ENCODE results near the gene THAP2. TPM values are rescaled to one million over a fixed set of nuclear protein-coding genes. Genes with fewer than 3 reads are reported as not detected.
A peak's percentile ranks its signal among the peaks of the same experiment; 100 is the strongest.

THAP2 gene
- total RNA-seq = 1 to 10 TPM; 4.3 to 6.0 TPM
- 1 to 10 TPM in 1 of 2 donors, under 1 TPM in 1; 1.00 to 1.5 TPM for polyA plus RNA-seq
- long read RNA-seq, donor 1, full-length matches to known transcripts = 3 of 12 reads
- long read RNA-seq, donor 1, partial matches to known transcripts = 0 of 12 reads
- long read RNA-seq, donor 1, other reads (novel, unspliced or antisense) = 9 of 12 reads
- long read RNA-seq, donor 2, full-length matches to known transcripts = 1 of 1 reads
- long read RNA-seq, donor 2, partial matches to known transcripts = 0 of 1 reads
- long read RNA-seq, donor 2, other reads (novel, unspliced or antisense) = 0 of 1 reads

DNA sequence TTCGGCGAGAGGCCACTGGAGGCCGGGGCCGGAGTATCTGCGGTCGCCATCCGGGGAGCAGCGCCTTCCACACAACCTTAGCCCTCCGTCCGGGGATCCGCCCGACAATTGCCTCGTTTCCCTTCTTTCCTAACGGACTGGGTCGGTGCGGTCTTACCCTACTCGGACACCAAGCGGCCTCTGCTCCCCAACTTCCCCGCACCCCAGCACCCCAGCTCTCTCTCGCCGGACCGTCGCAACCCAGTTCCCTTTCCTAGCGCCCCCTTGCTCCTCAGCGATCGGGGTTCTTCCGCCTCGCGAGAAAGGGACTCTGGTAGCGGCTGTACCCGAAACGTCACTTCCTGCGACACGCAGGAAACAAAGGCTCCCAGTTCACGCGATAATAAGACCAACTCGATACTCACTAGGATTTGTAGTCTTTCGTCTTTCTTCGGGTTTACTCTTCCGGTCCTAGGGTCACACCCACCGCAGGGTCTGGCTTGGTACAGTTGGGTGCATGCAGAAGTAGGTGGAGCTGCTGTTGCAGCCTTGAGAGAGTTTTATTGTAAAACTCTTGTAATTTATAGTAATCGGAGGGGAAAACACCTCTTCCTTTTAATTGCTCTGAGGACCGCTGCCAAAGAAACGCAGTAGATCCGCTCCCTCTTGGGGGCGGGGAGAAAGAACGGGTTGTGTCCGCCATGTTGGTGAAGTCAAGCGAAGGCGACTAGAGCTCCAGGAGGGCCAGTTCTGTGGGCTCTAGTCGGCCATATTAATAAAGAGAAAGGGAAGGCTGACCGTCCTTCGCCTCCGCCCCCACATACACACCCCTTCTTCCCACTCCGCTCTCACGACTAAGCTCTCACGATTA lies at the start of gene THAP2, which contains the start of gene ZFC3H1:
Gene THAP2 (plus strand): TSS at position 741 of the 850 bp plus-strand sequence. CDS start 209 bp downstream, outside the sequence.
Gene ZFC3H1 (minus strand): TSS at position 288 of the 850 bp plus-strand sequence. CDS start 238 bp downstream, at position 50.
- peak; percentile 97 for ATAC-seq (ENCODE audit: low FRiP score)

DNA sequence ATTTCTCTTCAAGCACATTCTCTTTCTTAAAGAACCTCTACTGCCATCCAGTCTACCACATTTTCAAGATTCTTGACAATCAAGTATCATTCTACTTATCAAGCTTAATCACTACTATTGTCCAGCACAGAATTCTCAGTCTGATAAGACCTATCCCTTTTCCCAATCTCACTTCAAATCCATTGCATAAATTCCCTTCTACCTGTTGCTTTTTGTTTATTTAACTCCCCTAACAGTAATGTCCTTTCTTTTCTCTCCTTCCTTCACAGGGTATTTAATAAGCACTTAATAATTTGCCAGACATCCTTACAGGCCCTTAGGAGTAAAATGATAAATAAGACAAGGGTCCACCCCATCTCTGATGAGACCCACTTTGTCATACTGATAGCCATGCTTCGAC lies 42.2 kb upstream of the THAP2 start:
- no peaks in the 10 kb centered on the region for H3K4me1 ChIP-seq (ENCODE audit: control insufficient read depth in 1 of 2, insufficient read depth in 2 of 2, low read length in 2 of 2)
- 98 to 100% methylated on average over 1 of the region's 1 CpG for WGBS, 2 donors
- no peak overlapping the region for H3K27ac ChIP-seq (ENCODE audit: low read depth in 1 of 2, low read length in 2 of 2)
- peaks cover 0 to 3% of the 10 kb centered on the region in 2 donors for H3K36me3 ChIP-seq (ENCODE audit: control insufficient read depth in 1 of 2, insufficient read depth in 2 of 2, low read length in 1 of 2)
- no peaks in the 10 kb centered on the region for H3K27me3 ChIP-seq (ENCODE audit: control insufficient read depth in 1 of 2, insufficient read depth in 2 of 2, low read length in 1 of 2)
- intact Hi-C loops (cut with DNase I) = no loop called here
- no peak overlapping the region for H3K4me3 ChIP-seq (ENCODE audit: low read length in 2 of 2)
- no peak for DNase-seq
- ATAC-seq (ENCODE audit: low FRiP score) = no peak
- H3K9me3 ChIP-seq (ENCODE audit: control insufficient read depth, low read length) = no peaks in the 10 kb centered on the region

More for the DNA sequence above, at the start of gene THAP2, which contains the start of gene ZFC3H1:
- peak within 1 kb of the TSS; percentile 78 to 84 for H3K4me3 ChIP-seq (ENCODE audit: low read length in 2 of 2)
- no peaks in the 10 kb centered on the region for H3K4me1 ChIP-seq (ENCODE audit: control insufficient read depth in 1 of 2, insufficient read depth in 2 of 2, low read length in 2 of 2)
- no peaks in the 10 kb centered on the region for H3K9me3 ChIP-seq (ENCODE audit: control insufficient read depth, low read length)
- peak; percentile 95 to 96 for DNase-seq
- peak within 1 kb of the TSS; percentile 95 to 96 for H3K27ac ChIP-seq (ENCODE audit: low read depth in 1 of 2, low read length in 2 of 2)
- H3K36me3 ChIP-seq (ENCODE audit: control insufficient read depth in 1 of 2, insufficient read depth in 2 of 2, low read length in 1 of 2) = no peaks in the 10 kb centered on the region
- intact Hi-C loops (cut with DNase I) = loop anchor here (1.0 to 10.0 kb wide), 3 partner anchors 21 to 91 kb away; partner anchors contain the start of genes RAB21 (in 1 of the 2) and TMEM19 (in 1 of the 2)
- no peaks in the 10 kb centered on the region for H3K27me3 ChIP-seq (ENCODE audit: control insufficient read depth in 1 of 2, insufficient read depth in 2 of 2, low read length in 1 of 2)
- WGBS, 2 donors = 1% methylated on average over 52 to 57 of the region's 57 CpGs

DNA sequence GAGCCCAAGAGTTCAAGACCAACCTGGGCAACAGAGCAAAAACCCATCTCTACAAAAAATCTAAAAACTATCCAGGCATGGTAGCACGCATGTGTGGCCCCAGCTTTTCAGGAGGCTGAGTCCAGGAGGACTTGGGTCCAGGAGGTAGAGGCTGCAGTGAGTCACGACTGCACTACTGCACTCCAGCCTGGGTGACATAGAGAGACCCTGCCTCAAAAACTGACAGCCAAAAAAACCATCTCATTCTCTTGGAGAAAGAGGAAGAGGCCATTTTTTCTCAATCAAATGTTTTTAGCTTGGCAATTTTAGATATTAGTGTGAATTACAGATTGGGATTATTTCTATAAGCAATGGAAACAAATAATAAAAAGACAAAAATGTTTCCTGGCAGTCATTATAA lies 38.6 kb upstream of the THAP2 start:
- H3K27me3 ChIP-seq (ENCODE audit: control insufficient read depth in 1 of 2, insufficient read depth in 2 of 2, low read length in 1 of 2) = no peaks in the 10 kb centered on the region
- 94 to 95% methylated on average over 2 of the region's 2 CpGs for WGBS, 2 donors
- peaks cover 0 to 3% of the 10 kb centered on the region in 2 donors for H3K36me3 ChIP-seq (ENCODE audit: control insufficient read depth in 1 of 2, insufficient read depth in 2 of 2, low read length in 1 of 2)
- no peak overlapping the region for H3K4me3 ChIP-seq (ENCODE audit: low read length in 2 of 2)
- ATAC-seq (ENCODE audit: low FRiP score) (no peak), DNase-seq (no peak)
- intact Hi-C loops (cut with DNase I) = no loop called here
- H3K9me3 ChIP-seq (ENCODE audit: control insufficient read depth, low read length) = no peaks in the 10 kb centered on the region
- H3K27ac ChIP-seq (ENCODE audit: low read depth in 1 of 2, low read length in 2 of 2) = no peak overlapping the region
- no peaks in the 10 kb centered on the region for H3K4me1 ChIP-seq (ENCODE audit: control insufficient read depth in 1 of 2, insufficient read depth in 2 of 2, low read length in 2 of 2)

DNA sequence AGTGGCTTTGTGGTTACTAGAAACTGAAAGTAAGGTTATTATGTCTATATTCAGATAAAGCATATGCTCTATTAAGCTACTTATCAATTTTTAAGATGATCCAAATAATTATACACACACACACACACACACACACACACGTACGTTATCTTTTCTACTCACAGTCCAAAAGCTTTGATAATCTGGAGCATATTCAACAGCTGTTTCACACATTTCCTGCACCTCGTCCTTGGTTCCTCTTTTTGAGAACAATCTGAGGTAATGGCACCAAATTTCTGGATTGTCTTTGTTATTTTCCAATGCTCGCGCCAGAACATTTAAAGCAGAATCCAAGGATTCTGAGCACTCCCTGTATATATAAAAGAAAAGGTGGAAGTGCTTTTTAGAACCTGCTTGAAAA lies 38.0 kb upstream of the THAP2 start:
- Histone ChIP-seq H3K27me3 (ENCODE audit: control insufficient read depth in 1 of 2, insufficient read depth in 2 of 2, low read length in 1 of 2) (no peaks in the 10 kb centered on the region), H3K9me3 (ENCODE audit: control insufficient read depth, low read length) (no peaks in the 10 kb centered on the region), H3K4me1 (ENCODE audit: control insufficient read depth in 1 of 2, insufficient read depth in 2 of 2, low read length in 2 of 2) (no peaks in the 10 kb centered on the region), H3K4me3 (ENCODE audit: low read length in 2 of 2) (no peak overlapping the region), H3K27ac (ENCODE audit: low read depth in 1 of 2, low read length in 2 of 2) (no peak overlapping the region), H3K36me3 (ENCODE audit: control insufficient read depth in 1 of 2, insufficient read depth in 2 of 2, low read length in 1 of 2) (peaks cover 0 to 3% of the 10 kb centered on the region in 2 donors)
- DNase-seq (no peak), ATAC-seq (ENCODE audit: low FRiP score) (no peak)
- intact Hi-C loops (cut with DNase I) = no loop called here
- 20 to 22% methylated on average over 5 of the region's 5 CpGs for WGBS, 2 donors

DNA sequence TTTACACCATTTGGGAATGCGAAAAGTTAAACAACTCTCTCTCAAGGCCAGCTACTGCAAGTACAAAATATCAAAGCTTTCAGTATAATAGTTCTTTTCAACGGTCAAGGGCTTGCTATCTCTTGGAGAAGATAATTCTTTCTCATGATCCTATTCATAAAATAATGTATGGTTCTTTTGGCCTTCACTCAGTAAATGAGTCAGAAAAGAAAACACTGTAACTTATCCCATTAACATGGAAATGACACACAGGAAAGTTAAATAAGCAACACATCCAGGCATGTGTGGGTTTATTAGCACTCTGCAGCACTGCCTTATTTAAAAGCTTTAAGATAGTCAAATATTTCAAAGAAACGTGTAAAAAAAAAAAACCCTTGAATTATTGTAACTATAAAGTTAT lies 37.3 kb upstream of the THAP2 start:
- no peaks in the 10 kb centered on the region for H3K27me3 ChIP-seq (ENCODE audit: control insufficient read depth in 1 of 2, insufficient read depth in 2 of 2, low read length in 1 of 2)
- no peaks in the 10 kb centered on the region for H3K4me1 ChIP-seq (ENCODE audit: control insufficient read depth in 1 of 2, insufficient read depth in 2 of 2, low read length in 2 of 2)
- peaks cover 0 to 3% of the 10 kb centered on the region in 2 donors for H3K36me3 ChIP-seq (ENCODE audit: control insufficient read depth in 1 of 2, insufficient read depth in 2 of 2, low read length in 1 of 2)
- H3K9me3 ChIP-seq (ENCODE audit: control insufficient read depth, low read length) = no peaks in the 10 kb centered on the region
- H3K27ac ChIP-seq (ENCODE audit: low read depth in 1 of 2, low read length in 2 of 2) = no peak overlapping the region
- ATAC-seq (ENCODE audit: low FRiP score) = no peak
- WGBS, 2 donors = 18 to 19% methylated on average over 3 of the region's 3 CpGs
- intact Hi-C loops (cut with DNase I) = no loop called here
- no peak for DNase-seq
- no peak overlapping the region for H3K4me3 ChIP-seq (ENCODE audit: low read length in 2 of 2)

DNA sequence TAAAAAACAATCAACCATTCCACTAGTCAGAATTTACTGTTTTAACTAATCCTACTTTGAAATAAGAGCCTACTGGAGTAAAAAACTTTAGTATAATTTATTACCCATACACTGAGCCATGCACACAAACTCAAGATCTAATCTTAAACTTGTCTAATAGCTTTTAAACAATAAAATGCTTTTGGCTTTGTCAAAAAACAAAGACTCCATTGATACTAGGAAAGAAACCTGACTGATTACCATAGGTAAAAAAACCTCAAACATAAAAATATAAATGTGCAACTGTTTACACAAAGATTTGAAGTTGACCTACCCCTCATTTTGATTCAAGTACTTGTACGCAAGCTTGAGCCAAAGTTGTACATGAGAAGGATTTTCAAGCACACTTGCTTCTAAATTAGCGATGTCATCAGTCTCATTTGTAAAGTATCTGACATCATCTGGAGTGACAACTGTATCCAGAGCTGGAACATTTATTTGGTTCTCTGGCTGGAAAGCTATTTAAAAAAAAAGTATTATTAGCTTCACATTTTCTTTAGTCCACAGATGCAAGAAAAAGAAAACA lies 36.6 kb upstream of the THAP2 start:
- Histone ChIP-seq H3K36me3 (ENCODE audit: control insufficient read depth in 1 of 2, insufficient read depth in 2 of 2, low read length in 1 of 2) (peaks cover 0 to under 1% of the 10 kb centered on the region in 2 donors), H3K27ac (ENCODE audit: low read depth in 1 of 2, low read length in 2 of 2) (no peak overlapping the region), H3K4me1 (ENCODE audit: control insufficient read depth in 1 of 2, insufficient read depth in 2 of 2, low read length in 2 of 2) (no peaks in the 10 kb centered on the region), H3K9me3 (ENCODE audit: control insufficient read depth, low read length) (no peaks in the 10 kb centered on the region), H3K27me3 (ENCODE audit: control insufficient read depth in 1 of 2, insufficient read depth in 2 of 2, low read length in 1 of 2) (no peaks in the 10 kb centered on the region), H3K4me3 (ENCODE audit: low read length in 2 of 2) (no peak overlapping the region)
- ATAC-seq (ENCODE audit: low FRiP score) (no peak), DNase-seq (no peak)
- intact Hi-C loops (cut with DNase I) = no loop called here
- WGBS, 2 donors = 72 to 85% methylated on average over 2 of the region's 2 CpGs

DNA sequence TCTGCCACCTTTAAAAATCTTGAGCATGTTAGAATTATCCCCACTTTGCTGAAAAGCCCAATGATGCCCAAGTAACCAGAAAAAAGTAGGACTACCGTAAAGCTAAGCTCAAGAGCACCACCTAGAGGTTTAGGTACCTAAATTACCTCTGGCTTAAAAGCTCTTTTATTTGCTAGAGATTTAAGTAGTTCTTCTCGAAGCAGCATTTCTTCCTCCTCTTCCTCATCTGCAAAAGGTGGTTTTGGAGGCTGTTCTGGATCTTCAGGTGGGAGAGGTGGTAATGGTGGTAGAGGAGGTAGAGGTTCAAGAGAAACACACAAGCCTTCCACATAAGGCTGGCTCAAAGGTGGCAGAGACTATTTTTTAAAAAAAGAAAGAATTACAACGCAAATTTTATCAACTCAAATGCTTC lies 27.4 kb upstream of the THAP2 start:
- Histone ChIP-seq H3K36me3 (ENCODE audit: control insufficient read depth in 1 of 2, insufficient read depth in 2 of 2, low read length in 1 of 2) (peaks cover 0 to 2% of the 10 kb centered on the region in 2 donors), H3K9me3 (ENCODE audit: control insufficient read depth, low read length) (no peaks in the 10 kb centered on the region), H3K4me3 (ENCODE audit: low read length in 2 of 2) (no peak overlapping the region), H3K4me1 (ENCODE audit: control insufficient read depth in 1 of 2, insufficient read depth in 2 of 2, low read length in 2 of 2) (no peaks in the 10 kb centered on the region), H3K27me3 (ENCODE audit: control insufficient read depth in 1 of 2, insufficient read depth in 2 of 2, low read length in 1 of 2) (no peaks in the 10 kb centered on the region), H3K27ac (ENCODE audit: low read depth in 1 of 2, low read length in 2 of 2) (no peak overlapping the region)
- ATAC-seq (ENCODE audit: low FRiP score) (peak; percentile 64), DNase-seq (no peak)
- WGBS, 2 donors = 19% methylated on average over 3 of the region's 3 CpGs
- intact Hi-C loops (cut with DNase I) = loop anchor here (5.0 kb wide), 1 partner anchor 219 kb away; no protein-coding TSS in a partner anchor

DNA sequence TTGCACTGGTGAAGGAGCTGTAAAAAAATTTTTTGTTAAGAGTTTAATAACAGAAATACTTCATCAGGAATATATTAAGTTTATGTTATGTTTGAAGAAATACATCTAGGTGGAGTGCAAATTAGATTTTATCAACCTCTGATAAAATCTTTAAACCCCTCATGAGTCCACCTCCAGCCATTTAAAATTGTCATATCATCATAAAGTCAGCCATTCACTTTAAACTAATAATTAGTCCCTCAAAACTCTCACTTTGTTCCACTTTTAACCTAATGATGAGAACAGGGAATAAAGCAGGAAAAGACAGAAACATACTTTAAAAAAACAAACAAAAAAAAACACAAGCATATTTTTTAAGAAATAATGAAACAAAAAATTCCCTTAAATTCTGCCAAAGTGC lies 25.6 kb upstream of the THAP2 start:
- no peaks in the 10 kb centered on the region for H3K9me3 ChIP-seq (ENCODE audit: control insufficient read depth, low read length)
- H3K27ac ChIP-seq (ENCODE audit: low read depth in 1 of 2, low read length in 2 of 2) = no peak overlapping the region
- DNase-seq = no peak
- H3K4me1 ChIP-seq (ENCODE audit: control insufficient read depth in 1 of 2, insufficient read depth in 2 of 2, low read length in 2 of 2) = no peaks in the 10 kb centered on the region
- intact Hi-C loops (cut with DNase I) = loop anchor here (5.0 kb wide), 1 partner anchor 221 kb away; no protein-coding TSS in a partner anchor
- peaks cover 0 to 4% of the 10 kb centered on the region in 2 donors for H3K36me3 ChIP-seq (ENCODE audit: control insufficient read depth in 1 of 2, insufficient read depth in 2 of 2, low read length in 1 of 2)
- H3K4me3 ChIP-seq (ENCODE audit: low read length in 2 of 2) = no peak overlapping the region
- no peaks in the 10 kb centered on the region for H3K27me3 ChIP-seq (ENCODE audit: control insufficient read depth in 1 of 2, insufficient read depth in 2 of 2, low read length in 1 of 2)
- ATAC-seq (ENCODE audit: low FRiP score) = no peak
